Activated CD8-positive, alpha-beta memory T cell treated with anti-CD3 and anti-CD28 coated beads, Interleukin-2, amount 10 ng/mL, durations not matched to agents 7 days and 5 days (primary cell): ENCODE results near the gene DIAPH1. TPM values are rescaled to one million over a fixed set of nuclear protein-coding genes. Genes with fewer than 3 reads are reported as not detected.
A peak's percentile ranks its signal among the peaks of the same experiment; 100 is the strongest.

Source experiments
- ATAC-seq: fragments of 150-1000 bp; cut with Tn5 transposase; one replicate; pipeline ENCODE4 v1.10.0; 2021; ENCODE audit warnings: moderate library complexity
- CTCF ChIA-PET: fragments of 350-600 bp; sonication (Branson Sonifier 250); formaldehyde crosslinking; loops from one replicate; lab custom pipeline; 2021; ENCODE audit warnings: antibody characterized with exemption; lab: Charles Lee
- DNase-seq: peaks from one replicate; pipeline ENCODE4 v3.0.0-alpha.2; 2020
- H3K27ac Mint-ChIP-seq: one replicate; pipeline ENCODE4 v1.8.0; 2021; ENCODE audit warnings: mild to moderate bottlenecking, mixed read lengths
- H3K27me3 Mint-ChIP-seq: one replicate; pipeline ENCODE4 v1.8.0; 2021; ENCODE audit warnings: mixed read lengths
- H3K36me3 Mint-ChIP-seq: one replicate; pipeline ENCODE4 v1.8.0; 2021; ENCODE audit warnings: mild to moderate bottlenecking, mixed read lengths
- H3K4me1 Mint-ChIP-seq: one replicate; pipeline ENCODE4 v1.8.0; 2021; ENCODE audit warnings: mixed read lengths
- H3K4me3 Mint-ChIP-seq: one replicate; pipeline ENCODE4 v1.8.0; 2021; ENCODE audit warnings: mild to moderate bottlenecking, moderate library complexity, mixed read lengths
- H3K9me3 Mint-ChIP-seq: one replicate; pipeline ENCODE4 v1.8.0; 2022; ENCODE audit warnings: low read depth, mixed read lengths
- total RNA-seq, 2 experiments: library from RNA; stranded (reverse); gene quantifications; one replicate each; pipeline ENCODE4 v1.2.3, GENCODE V29; 2021

The DIAPH1 gene
- total RNA-seq, 2 experiments from 2014 or later = 284 to 295 TPM

GRCh38 chr5:141486091-141486490 is 132.7 kb downstream of the DIAPH1 start:
- Mint-ChIP-seq H3K27me3 (peaks cover 78% of the 10 kb centered on the region), H3K9me3 (no peaks in the 10 kb centered on the region), H3K4me3 (no peak overlapping the region), H3K4me1 (no peaks in the 10 kb centered on the region), H3K27ac (no peak overlapping the region), H3K36me3 (no peaks in the 10 kb centered on the region)
- ATAC-seq (no peak), DNase-seq (no peak)
- CTCF ChIA-PET = no interaction called here

DNA sequence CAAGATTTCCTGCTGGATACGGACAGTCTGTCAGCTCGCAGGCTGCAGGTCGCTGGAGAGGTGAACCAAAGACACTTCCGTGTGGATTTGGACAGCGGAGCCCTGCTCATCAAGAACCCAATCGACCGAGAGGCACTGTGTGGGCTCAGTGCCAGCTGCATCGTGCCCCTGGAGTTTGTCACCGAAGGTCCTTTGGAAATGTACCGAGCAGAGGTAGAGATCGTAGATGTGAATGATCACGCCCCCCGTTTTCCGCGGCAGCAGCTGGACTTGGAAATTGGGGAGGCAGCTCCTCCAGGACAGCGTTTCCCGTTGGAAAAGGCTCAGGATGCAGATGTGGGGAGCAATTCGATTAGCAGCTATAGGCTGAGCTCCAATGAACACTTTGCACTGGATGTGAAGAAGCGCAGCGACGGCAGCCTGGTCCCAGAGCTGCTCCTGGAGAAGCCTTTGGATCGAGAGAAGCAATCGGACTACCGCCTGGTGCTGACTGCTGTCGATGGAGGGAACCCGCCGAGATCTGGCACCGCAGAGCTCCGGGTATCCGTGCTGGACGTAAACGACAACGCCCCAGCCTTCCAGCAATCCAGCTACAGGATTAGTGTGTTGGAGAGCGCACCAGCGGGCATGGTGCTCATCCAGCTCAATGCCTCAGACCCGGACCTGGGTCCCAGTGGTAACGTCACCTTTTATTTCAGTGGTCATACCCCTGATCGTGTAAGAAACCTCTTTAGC is 133.3 kb downstream of the DIAPH1 start:
- H3K27ac Mint-ChIP-seq = no peak overlapping the region
- no peak for ATAC-seq
- no peaks in the 10 kb centered on the region for H3K9me3 Mint-ChIP-seq
- no peak overlapping the region for H3K4me3 Mint-ChIP-seq
- CTCF ChIA-PET = interaction anchor here (0.6 to 0.8 kb wide), 2 partner anchors 26 to 241 kb away, joined by 3 read pairs; no protein-coding TSS in a partner anchor
- H3K4me1 Mint-ChIP-seq = no peaks in the 10 kb centered on the region
- no peak for DNase-seq
- H3K36me3 Mint-ChIP-seq = no peaks in the 10 kb centered on the region
- peaks cover 78% of the 10 kb centered on the region for H3K27me3 Mint-ChIP-seq

DNA sequence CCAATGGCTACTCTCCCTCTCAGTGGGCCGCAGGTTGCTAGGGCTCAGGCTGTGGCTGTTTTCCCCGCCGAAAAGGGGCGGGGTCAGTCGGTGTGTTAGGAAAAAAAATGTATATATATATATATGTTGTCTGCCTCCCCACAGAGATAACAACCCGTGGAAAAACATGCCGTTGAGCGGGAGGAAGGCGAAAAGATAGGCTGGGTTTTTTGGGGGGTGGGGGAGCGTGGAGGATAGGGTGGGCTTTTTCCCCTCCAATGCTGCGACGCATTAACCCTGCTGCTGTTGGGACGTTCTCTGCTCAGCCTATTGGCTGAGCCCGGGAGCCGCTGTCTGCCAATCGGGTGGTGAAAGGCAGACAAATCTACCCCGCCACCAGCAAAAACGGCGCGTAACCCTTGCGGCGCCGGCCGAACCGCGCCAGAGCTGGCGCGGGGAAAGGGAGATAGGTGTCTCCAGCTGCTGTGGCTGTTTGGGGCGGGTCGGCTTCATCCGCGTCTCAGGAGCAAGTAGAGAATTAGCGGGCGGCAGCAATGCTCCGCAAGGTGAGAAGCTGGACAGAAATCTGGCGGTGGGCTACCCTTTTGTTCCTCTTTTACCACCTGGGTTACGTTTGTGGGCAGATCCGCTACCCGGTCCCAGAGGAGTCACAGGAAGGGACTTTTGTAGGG is 134.0 kb downstream of the DIAPH1 start, which contains the start of gene PCDHGC4:
Gene PCDHGC4 (plus strand): TSS at position 390 of the 671 bp plus-strand sequence. CDS start 144 bp downstream, at position 534.
- DNase-seq = no peak
- no peak within 1 kb of the TSS for H3K27ac Mint-ChIP-seq
- CTCF ChIA-PET = interaction anchor here (0.6 to 1.1 kb wide), 3 partner anchors 27 to 240 kb away, joined by 3 read pairs; partner anchors contain the start of gene PCDHGA12
- no peak for ATAC-seq
- no peaks in the 10 kb centered on the region for H3K4me1 Mint-ChIP-seq
- H3K36me3 Mint-ChIP-seq = no peaks in the 10 kb centered on the region
- peaks cover 76% of the 10 kb centered on the region for H3K27me3 Mint-ChIP-seq
- H3K9me3 Mint-ChIP-seq = no peaks in the 10 kb centered on the region
- H3K4me3 Mint-ChIP-seq = no peak within 1 kb of the TSS

GRCh38 chr5:141484310-141484640 is 134.5 kb downstream of the DIAPH1 start:
- DNase-seq (no peak), ATAC-seq (no peak)
- Mint-ChIP-seq H3K9me3 (no peaks in the 10 kb centered on the region), H3K27me3 (peaks cover 79% of the 10 kb centered on the region), H3K36me3 (no peaks in the 10 kb centered on the region), H3K4me1 (no peaks in the 10 kb centered on the region), H3K4me3 (no peak overlapping the region), H3K27ac (no peak overlapping the region)
- CTCF ChIA-PET = interaction anchor here (0.8 to 1.1 kb wide), 2 partner anchors 28 to 54 kb away, joined by 3 read pairs; partner anchors contain the start of gene PCDHGA12

- Mint-ChIP-seq H3K4me1 (no peaks in the 10 kb centered on the region), H3K27ac (no peak overlapping the region), H3K4me3 (no peak overlapping the region), H3K9me3 (no peaks in the 10 kb centered on the region), H3K36me3 (no peaks in the 10 kb centered on the region), H3K27me3 (peaks cover 77% of the 10 kb centered on the region)
- DNase-seq (no peak), ATAC-seq (no peak)
- CTCF ChIA-PET = interaction anchor here (0.8 to 1.1 kb wide), 2 partner anchors 29 to 54 kb away, joined by 3 read pairs; partner anchors contain the start of gene PCDHGA12
Observed at GRCh38 chr5:141483902-141484301, 134.9 kb downstream of the DIAPH1 start.

GRCh38 chr5:141479776-141480175 is 139.0 kb downstream of the DIAPH1 start:
- Mint-ChIP-seq H3K27me3 (peaks cover 85% of the 10 kb centered on the region), H3K9me3 (no peaks in the 10 kb centered on the region), H3K36me3 (no peaks in the 10 kb centered on the region), H3K4me1 (peaks cover 26% of the 10 kb centered on the region), H3K4me3 (no peak overlapping the region), H3K27ac (no peak overlapping the region)
- DNase-seq = no peak
- ATAC-seq = no peak
- CTCF ChIA-PET = interaction anchor here (1.6 kb wide), 1 partner anchor 15 kb away, joined by 3 read pairs; no protein-coding TSS in a partner anchor

DNA sequence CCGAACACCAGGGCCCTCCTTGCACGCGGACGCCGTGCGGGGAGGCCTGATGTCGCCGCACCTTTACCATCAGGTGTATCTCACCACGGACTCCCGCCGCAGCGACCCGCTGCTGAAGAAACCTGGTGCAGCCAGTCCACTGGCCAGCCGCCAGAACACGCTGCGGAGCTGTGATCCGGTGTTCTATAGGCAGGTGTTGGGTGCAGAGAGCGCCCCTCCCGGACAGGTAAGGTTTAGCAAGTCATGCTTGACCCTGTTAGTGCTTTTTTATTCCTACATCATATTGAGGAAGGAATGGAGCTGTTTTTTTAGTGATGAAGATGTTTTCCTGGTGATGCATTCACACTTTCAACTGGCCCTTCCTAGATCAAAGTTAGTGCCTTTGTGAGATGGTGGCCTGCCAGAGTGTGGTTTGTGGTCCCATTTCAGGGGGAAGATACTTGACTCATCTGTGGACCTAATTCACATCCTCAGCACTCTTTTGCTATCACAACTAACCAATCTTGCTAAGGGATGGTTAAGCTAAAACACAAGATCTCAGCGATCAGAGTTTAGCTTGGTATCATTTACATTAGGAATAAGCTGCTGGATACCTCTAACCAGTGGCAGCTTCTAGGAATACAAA is 140.4 kb downstream of the DIAPH1 start:
- ATAC-seq (no peak), DNase-seq (peak; percentile 48)
- Mint-ChIP-seq H3K9me3 (no peaks in the 10 kb centered on the region), H3K4me1 (peaks cover 26% of the 10 kb centered on the region), H3K27ac (no peak overlapping the region), H3K4me3 (no peak overlapping the region), H3K27me3 (peaks cover 85% of the 10 kb centered on the region), H3K36me3 (no peaks in the 10 kb centered on the region)
- CTCF ChIA-PET = no interaction called here

DNA sequence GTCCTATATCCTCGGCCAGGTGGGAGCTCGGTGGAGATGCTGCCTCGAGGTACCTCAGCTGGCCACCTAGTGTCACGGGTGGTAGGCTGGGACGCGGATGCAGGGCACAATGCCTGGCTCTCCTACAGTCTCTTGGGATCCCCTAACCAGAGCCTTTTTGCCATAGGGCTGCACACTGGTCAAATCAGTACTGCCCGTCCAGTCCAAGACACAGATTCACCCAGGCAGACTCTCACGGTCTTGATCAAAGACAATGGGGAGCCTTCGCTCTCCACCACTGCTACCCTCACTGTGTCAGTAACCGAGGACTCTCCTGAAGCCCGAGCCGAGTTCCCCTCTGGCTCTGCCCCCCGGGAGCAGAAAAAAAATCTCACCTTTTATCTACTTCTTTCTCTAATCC is 141.0 kb downstream of the DIAPH1 start:
- H3K4me1 Mint-ChIP-seq = peaks cover 26% of the 10 kb centered on the region
- DNase-seq (no peak), ATAC-seq (no peak)
- H3K9me3 Mint-ChIP-seq = no peaks in the 10 kb centered on the region
- no peak overlapping the region for H3K27ac Mint-ChIP-seq
- H3K36me3 Mint-ChIP-seq = no peaks in the 10 kb centered on the region
- H3K27me3 Mint-ChIP-seq = peaks cover 83% of the 10 kb centered on the region
- CTCF ChIA-PET = no interaction called here
- H3K4me3 Mint-ChIP-seq = no peak overlapping the region

DNA sequence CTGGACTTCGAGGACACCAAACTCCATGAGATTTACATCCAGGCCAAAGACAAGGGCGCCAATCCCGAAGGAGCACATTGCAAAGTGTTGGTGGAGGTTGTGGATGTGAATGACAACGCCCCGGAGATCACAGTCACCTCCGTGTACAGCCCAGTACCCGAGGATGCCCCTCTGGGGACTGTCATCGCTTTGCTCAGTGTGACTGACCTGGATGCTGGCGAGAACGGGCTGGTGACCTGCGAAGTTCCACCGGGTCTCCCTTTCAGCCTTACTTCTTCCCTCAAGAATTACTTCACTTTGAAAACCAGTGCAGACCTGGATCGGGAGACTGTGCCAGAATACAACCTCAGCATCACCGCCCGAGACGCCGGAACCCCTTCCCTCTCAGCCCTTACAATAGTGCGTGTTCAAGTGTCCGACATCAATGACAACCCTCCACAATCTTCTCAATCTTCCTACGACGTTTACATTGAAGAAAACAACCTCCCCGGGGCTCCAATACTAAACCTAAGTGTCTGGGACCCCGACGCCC is 141.7 kb downstream of the DIAPH1 start:
- no peaks in the 10 kb centered on the region for H3K9me3 Mint-ChIP-seq
- no peak for DNase-seq
- no peak for ATAC-seq
- H3K36me3 Mint-ChIP-seq = no peaks in the 10 kb centered on the region
- peaks cover 26% of the 10 kb centered on the region for H3K4me1 Mint-ChIP-seq
- H3K4me3 Mint-ChIP-seq = peak overlapping the region; percentile 36
- peak overlapping the region; percentile 28 for H3K27ac Mint-ChIP-seq
- CTCF ChIA-PET = interaction anchor here (1.8 kb wide), 1 partner anchor 36 kb away, joined by 5 read pairs; no protein-coding TSS in a partner anchor
- H3K27me3 Mint-ChIP-seq = peaks cover 76% of the 10 kb centered on the region

- H3K4me3 Mint-ChIP-seq = peak overlapping the region; percentile 55
- H3K4me1 Mint-ChIP-seq = peaks cover 26% of the 10 kb centered on the region
- DNase-seq (no peak), ATAC-seq (no peak)
- CTCF ChIA-PET = interaction anchor here (1.5 to 1.8 kb wide), 2 partner anchors 17 to 36 kb away, joined by 3 to 5 read pairs; no protein-coding TSS in a partner anchor
- no peaks in the 10 kb centered on the region for H3K9me3 Mint-ChIP-seq
- no peak overlapping the region for H3K27ac Mint-ChIP-seq
- H3K27me3 Mint-ChIP-seq = peaks cover 76% of the 10 kb centered on the region
- no peaks in the 10 kb centered on the region for H3K36me3 Mint-ChIP-seq
Observed at GRCh38 chr5:141476132-141476911, 142.5 kb downstream of the DIAPH1 start.

DNA sequence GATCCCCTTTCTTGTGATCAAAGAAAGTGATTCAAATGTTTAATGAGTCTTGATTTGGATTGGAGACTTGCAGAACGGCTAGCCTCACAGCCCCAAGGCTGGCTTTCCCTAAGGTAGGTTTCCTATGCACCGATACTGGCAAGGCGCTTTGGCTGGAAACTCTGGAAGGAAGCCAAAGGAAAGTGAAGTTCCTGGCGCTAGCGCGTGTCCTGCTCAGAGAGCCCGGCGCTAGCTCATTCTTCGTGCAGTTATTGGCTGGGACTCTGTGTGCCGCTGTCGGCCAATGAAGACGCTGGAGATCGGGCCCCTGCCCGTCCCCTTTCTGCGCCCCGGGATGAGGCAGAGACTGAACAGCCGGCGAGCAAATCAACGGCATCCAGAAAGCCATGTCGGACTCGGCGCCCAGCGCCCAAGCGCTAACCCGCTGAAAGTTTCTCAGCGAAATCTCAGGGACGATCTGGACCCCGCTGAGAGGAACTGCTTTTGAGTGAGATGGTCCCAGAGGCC is 143.1 kb downstream of the DIAPH1 start, which contains the start of gene PCDHGC3:
Gene PCDHGC3 (plus strand): TSS at position 342 of the 507 bp plus-strand sequence. CDS start 151 bp downstream, at position 493.
- CTCF ChIA-PET = interaction anchor here (1.5 to 1.8 kb wide), 2 partner anchors 17 to 37 kb away, joined by 3 to 5 read pairs; no protein-coding TSS in a partner anchor
- peaks cover 26% of the 10 kb centered on the region for H3K4me1 Mint-ChIP-seq
- H3K9me3 Mint-ChIP-seq = no peaks in the 10 kb centered on the region
- H3K36me3 Mint-ChIP-seq = no peaks in the 10 kb centered on the region
- DNase-seq = peak; percentile 43
- peak within 1 kb of the TSS; percentile 55 for H3K4me3 Mint-ChIP-seq
- peak; percentile 51 for ATAC-seq
- H3K27ac Mint-ChIP-seq = peak within 1 kb of the TSS; percentile 15
- H3K27me3 Mint-ChIP-seq = peaks cover 70% of the 10 kb centered on the region

- no peak overlapping the region for H3K4me3 Mint-ChIP-seq
- DNase-seq (no peak), ATAC-seq (no peak)
- CTCF ChIA-PET = interaction anchor here (1.2 kb wide), 1 partner anchor 24 kb away, joined by 4 read pairs; the partner anchor contains the start of gene PCDHGC5
- no peak overlapping the region for H3K27ac Mint-ChIP-seq
- no peaks in the 10 kb centered on the region for H3K9me3 Mint-ChIP-seq
- no peaks in the 10 kb centered on the region for H3K36me3 Mint-ChIP-seq
- no peaks in the 10 kb centered on the region for H3K4me1 Mint-ChIP-seq
- H3K27me3 Mint-ChIP-seq = peaks cover 3% of the 10 kb centered on the region
Observed at GRCh38 chr5:141465351-141465750, 153.4 kb downstream of the DIAPH1 start.
